Esophagus mucosa (tissue), 1 donor: ENCODE results near the gene TTC31. TPM values are rescaled to one million over a fixed set of nuclear protein-coding genes. Genes with fewer than 3 reads are reported as not detected.
A peak's percentile ranks its signal among the peaks of the same experiment; 100 is the strongest.

Experiments used
- ATAC-seq: fragments of 200-7000 bp; cut with Tn5 transposase; one replicate; pipeline ENCODE4 v1.9.1; 2020
- total RNA-seq: library from RNA; stranded (reverse); gene quantifications from one replicate; pipeline ENCODE4 v1.2.4, GENCODE V29; 2023
- donor health status: DM: yes; HTN: yes; CAD: no.

The TTC31 gene
- total RNA-seq, 1 donor from 2014 or later: 10.5 TPM

DNA sequence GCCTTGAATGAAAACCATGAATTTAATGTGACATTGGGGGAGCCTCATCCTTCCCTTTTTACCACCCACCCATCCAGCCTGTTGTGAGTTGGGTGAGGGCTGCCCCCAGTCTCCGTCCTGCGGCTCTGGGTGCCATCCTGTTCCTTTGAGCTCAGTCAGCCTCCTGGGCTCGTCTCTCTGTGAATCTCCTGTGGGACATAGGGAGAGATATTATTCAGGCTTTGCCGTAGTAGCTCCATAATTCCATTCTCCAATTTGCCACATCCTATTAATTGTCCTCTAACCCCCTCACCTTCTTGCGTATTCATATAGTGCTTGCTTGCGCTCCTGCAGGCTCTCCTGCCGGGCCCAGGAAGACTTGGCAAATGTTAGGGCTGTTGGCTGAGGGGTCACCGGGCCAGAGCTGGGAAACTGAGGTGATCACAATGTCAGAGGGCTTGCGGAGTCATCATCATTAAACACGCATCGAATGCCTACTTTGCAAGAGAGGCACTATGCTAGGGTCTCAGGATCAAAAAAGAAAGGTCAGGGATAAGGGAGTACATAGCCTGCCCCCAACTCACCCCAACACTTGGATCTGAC lies 43.9 kb downstream of the TTC31 start:
- no peak for ATAC-seq

DNA sequence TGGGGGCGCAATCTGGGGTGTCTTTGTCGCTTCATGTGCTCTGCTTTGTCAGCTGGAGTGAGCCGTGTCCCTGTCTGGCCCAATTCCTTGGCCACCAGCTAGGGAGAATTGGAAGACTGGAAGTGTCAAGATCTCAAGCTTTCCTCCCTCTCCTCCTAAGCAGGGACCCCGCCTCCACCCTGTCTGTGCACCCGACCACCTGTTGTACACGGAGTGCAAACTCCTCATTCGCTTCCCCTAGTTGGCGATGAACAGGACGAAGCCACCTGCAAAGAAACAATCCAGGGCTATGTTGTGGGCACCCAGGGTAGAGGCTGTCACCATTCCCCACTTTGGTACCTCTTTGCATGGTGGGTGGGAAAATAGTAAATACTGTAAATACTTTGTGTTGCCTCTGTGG lies 44.9 kb downstream of the TTC31 start:
- no peak for ATAC-seq

GRCh38 chr2:74528600-74529356 lies 45.9 kb downstream of the TTC31 start:
- ATAC-seq: no peak

- ATAC-seq: peak; percentile 90
Measured at GRCh38 chr2:74529357-74530238, 46.7 kb downstream of the TTC31 start, which contains the start of the genes AUP1 and HTRA2. Gene AUP1 (minus strand): TSS chr2:74529706. CDS start chr2:74529629, 77 bp downstream. Gene HTRA2 (plus strand): TSS chr2:74529933. CDS start chr2:74530007, 74 bp downstream.

DNA sequence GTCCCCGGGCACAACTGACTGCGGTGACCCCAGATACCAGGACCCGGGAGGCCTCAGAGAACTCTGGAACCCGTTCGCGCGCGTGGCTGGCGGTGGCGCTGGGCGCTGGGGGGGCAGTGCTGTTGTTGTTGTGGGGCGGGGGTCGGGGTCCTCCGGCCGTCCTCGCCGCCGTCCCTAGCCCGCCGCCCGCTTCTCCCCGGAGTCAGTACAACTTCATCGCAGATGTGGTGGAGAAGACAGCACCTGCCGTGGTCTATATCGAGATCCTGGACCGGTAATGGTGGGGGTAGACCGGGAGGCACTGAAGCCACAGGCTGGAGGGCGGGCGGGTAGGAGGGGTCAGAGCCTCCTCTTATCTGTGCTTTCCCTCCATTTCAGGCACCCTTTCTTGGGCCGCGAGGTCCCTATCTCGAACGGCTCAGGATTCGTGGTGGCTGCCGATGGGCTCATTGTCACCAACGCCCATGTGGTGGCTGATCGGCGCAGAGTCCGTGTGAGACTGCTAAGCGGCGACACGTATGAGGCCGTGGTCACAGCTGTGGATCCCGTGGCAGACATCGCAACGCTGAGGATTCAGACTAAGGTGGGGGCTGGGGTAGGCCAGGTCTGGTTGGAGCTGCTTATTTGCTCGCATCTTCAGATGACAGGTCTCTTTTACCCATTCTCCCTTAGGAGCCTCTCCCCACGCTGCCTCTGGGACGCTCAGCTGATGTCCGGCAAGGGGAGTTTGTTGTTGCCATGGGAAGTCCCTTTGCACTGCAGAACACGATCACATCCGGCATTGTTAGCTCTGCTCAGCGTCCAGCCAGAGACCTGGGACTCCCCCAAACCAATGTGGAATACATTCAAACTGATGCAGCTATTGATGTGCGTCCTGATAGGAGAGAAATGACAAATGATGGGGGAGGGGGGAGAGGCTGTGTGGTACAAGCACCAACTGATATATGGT lies 47.6 kb downstream of the TTC31 start:
- ATAC-seq: peak; percentile 1

DNA sequence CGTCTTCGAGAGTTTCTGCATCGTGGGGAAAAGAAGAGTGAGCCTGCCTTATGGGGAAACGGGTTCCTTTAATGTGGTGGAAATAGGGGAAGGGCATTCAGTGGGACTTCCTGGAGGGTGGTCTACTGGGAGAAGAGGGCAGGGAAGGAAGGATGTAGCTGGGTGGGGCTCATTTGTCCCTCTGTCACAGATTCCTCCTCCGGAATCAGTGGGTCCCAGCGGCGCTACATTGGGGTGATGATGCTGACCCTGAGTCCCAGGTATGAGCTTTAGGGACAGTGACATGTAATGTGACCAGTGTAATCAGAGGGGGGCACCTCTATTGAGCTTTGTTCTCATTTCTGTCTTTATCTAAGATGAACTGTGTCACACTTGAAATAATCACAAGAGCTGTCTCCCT lies 48.8 kb downstream of the TTC31 start:
- ATAC-seq: no peak

DNA sequence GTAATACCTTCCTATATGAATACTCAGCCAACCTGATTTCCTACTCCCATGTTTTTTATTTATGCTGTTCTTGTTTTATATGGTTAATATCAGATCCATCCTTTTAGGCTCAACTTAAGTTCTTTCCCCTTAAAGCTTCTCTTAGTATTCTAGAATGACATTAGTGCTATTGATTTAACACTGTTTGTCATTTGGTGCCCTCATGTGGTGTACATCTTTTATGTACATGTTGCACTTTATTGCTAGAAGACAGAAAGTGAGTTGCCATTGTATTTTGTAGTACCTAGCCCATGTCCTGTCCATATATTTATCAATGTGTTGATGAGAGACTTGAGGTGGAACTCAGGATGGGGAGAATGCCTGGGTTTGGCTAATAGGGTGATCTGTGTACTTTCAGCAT lies 49.3 kb downstream of the TTC31 start:
- no peak for ATAC-seq

DNA sequence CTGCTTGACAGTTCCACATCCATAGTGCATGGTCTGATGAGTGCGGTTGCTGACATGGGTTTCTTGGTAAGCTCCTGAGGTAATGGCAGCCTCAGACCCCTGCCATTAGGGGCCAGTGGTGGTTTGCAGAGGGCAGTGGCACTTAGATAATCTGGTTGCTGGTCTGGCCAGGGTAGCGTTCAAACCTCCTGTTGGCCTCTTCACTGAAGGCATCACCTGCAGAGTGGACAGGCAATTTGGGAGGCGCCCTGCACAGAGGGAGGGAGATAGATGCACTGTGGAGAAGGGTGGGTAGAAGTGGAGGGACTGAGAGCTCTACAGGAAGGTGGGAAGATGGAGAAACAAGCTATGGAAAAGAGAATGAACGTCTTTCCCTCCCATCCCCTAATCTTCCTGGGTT lies 50.6 kb downstream of the TTC31 start:
- ATAC-seq: no peak

GRCh38 chr2:74534411-74534810 lies 51.5 kb downstream of the TTC31 start:
- no peak for ATAC-seq

DNA sequence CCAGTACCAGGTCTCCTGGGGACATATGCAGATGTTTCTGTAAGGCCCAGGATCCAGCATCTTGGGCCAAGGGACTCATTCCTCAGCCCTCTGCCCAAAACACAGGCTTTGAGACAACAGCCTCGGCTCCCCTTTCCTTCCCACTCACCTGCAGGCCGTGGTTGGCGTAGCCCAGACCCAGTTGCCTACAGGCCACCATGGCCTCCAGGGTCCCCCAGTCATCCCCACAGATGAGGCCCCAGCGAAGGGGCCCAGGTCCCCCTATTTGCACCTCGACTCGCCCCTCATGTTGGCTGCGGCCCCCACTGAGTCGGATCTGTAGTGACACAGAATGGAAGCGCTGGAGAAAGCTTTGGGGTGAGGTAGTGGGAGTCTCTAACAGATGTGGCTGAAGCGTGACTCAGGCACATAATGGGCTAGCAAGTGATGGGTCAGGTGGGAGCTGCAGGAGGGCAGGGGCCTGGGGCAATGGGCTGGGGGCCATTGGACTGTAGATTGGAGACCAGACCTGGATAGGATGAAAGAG lies 52.6 kb downstream of the TTC31 start:
- ATAC-seq: no peak

DNA sequence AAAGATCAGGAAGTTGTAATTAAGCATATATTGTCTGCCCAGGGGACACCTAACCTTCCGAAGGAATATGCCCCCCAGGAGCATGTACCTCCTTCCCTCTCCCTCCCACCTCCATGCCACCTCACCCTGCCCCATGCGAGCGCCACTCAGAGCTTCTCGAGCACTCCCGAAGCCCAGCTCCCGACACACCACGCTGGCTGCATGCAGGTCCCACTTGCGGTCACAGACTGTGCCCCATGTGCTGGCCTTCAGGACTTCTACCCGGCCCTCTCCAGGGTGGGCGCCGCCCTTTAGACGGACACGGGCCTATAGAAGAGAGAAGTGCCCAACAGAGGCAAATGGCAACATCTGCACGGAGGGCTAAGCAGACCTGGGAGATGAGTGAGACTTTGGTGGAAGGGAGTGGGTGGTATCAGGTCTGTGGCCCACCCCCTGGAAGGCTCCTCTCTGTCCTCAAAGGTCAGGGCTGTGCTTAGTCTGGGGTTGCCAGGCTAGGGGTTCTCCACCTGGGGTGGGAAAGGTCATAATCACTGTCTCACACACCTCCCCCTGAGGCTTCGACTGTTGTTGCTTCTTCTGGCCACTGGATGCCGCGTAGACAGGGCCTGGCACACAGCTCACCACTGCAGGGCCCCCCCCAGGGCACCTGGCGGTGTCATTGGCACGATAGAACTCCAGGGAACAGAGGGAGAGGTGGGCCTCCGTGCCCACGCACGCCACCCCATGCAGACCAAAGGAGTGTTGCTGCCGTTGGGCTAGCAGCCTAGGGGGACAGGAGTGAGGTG lies 53.5 kb downstream of the TTC31 start:
- ATAC-seq: no peak

- ATAC-seq: no peak
Measured at GRCh38 chr2:74537140-74537539, 54.3 kb downstream of the TTC31 start.

- no peak for ATAC-seq
Measured at GRCh38 chr2:74538881-74539339, 56.0 kb downstream of the TTC31 start.

- ATAC-seq: no peak
Measured at GRCh38 chr2:74540291-74540690, 57.4 kb downstream of the TTC31 start.

GRCh38 chr2:74542978-74543377 lies 60.1 kb downstream of the TTC31 start:
- ATAC-seq: no peak

Other genes starting within 250 kb of the TTC31 start
- 0.56 TPM for gene SLC4A5, start 139.7 kb upstream of the TTC31 start, total RNA-seq
- gene DCTN1, start 102.8 kb upstream of the TTC31 start, total RNA-seq: 86.4 TPM
- 0.56 TPM for gene C2orf81, start 61.5 kb upstream of the TTC31 start, total RNA-seq
- gene WDR54, start 61.4 kb upstream of the TTC31 start, total RNA-seq: 4.3 TPM
- 18.3 TPM for gene RTKN, start 41.1 kb upstream of the TTC31 start, total RNA-seq
- gene INO80B, start 28.0 kb upstream of the TTC31 start, total RNA-seq: 22.6 TPM
- 30.6 TPM for gene WBP1, start 24.6 kb upstream of the TTC31 start, total RNA-seq
- gene MOGS, start 17.7 kb upstream of the TTC31 start, total RNA-seq: 22.6 TPM
- 87.5 TPM for gene MRPL53, start 10.4 kb upstream of the TTC31 start, total RNA-seq
- gene CCDC142, start 83 bp upstream of the TTC31 start, total RNA-seq: 4.6 TPM
- 0.32 TPM for gene LBX2, start 16.5 kb downstream of the TTC31 start, total RNA-seq
- 20.6 TPM for gene PCGF1, start 24.6 kb downstream of the TTC31 start, total RNA-seq
- gene TLX2, start 31.4 kb downstream of the TTC31 start, total RNA-seq: not detected
- 5.6 TPM for gene DQX1, start 43.1 kb downstream of the TTC31 start, total RNA-seq
- gene AUP1, start 46.6 kb downstream of the TTC31 start, total RNA-seq: 74.2 TPM
- gene HTRA2, start 46.9 kb downstream of the TTC31 start, total RNA-seq: 17.9 TPM
- 0.52 TPM for gene LOXL3, start 70.9 kb downstream of the TTC31 start, total RNA-seq
- gene DOK1, start 71.6 kb downstream of the TTC31 start, total RNA-seq: 0.56 TPM
- 1.6 TPM for gene M1AP, start 165.2 kb downstream of the TTC31 start, total RNA-seq
- gene SEMA4F, start 171.2 kb downstream of the TTC31 start, total RNA-seq: 1.4 TPM